DND-41 (cell line): ENCODE data around the gene SYNC.

Experiments used
- CTCF ChIP-seq: IDR thresholded peaks from 2 replicates; pipeline ENCODE4 v1.5.1; 2012; ENCODE audit warnings: borderline replicate concordance, low read length, moderate library complexity, mild to moderate bottlenecking; ENCODE audit not compliant: poor library complexity, severe bottlenecking; ENCODE audit errors: extremely low read depth
- EZH2 ChIP-seq: IDR thresholded peaks from 3 replicates; pipeline ENCODE4 v1.6.1; 2012; ENCODE audit warnings: borderline replicate concordance, low read depth, mild to moderate bottlenecking, moderate library complexity, low read length, inconsistent platforms; ENCODE audit not compliant: severe bottlenecking

- TF ChIP-seq CTCF: no peak
- no peak for TF ChIP-seq EZH2
Observed at GRCh38 chr1:32749332-32749731, 46.8 kb upstream of the SYNC start.
